Vagina (tissue), 2 donors: ENCODE data around the gene FAM180B.

Source experiments
- CTCF ChIP-seq, 3 experiments: fragments of 450-650 bp in 2 of 3; fragments of 200-600 bp in 1 of 3; sonication (generic) in 1 of 3; IDR thresholded peaks; one replicate each; pipeline ENCODE4 v1.5.1; 2017 to 2019; ENCODE audit warnings: antibody characterized with exemption in 3 of 3, mild to moderate bottlenecking in 2 of 3, moderate library complexity in 2 of 3
- POLR2A ChIP-seq, 2 donors: fragments of 450-650 bp; IDR thresholded peaks; one replicate each; pipeline ENCODE4 v1.6.1; 2017; ENCODE audit warnings: antibody characterized with exemption in 2 of 2, mild to moderate bottlenecking in 2 of 2, moderate library complexity in 2 of 2
- POLR2AphosphoS5 ChIP-seq, 2 donors: sonication (generic); formaldehyde crosslinking; IDR thresholded peaks; one replicate each; pipeline ENCODE4 v1.9.0; 2017; ENCODE audit warnings: antibody characterized with exemption in 2 of 2, mild to moderate bottlenecking in 2 of 2, low read depth in 1 of 2; ENCODE audit not compliant: insufficient read depth in 1 of 2

- no peak for TF ChIP-seq POLR2AphosphoS5 (IDR thresholded peaks at IDR 0.05; ENCODE audit: insufficient read depth in 1 of 2, low read depth in 1 of 2)
- no peak for TF ChIP-seq CTCF (IDR thresholded peaks at IDR 0.05)
- TF ChIP-seq POLR2A (IDR thresholded peaks at IDR 0.05) = no peak
Observed at GRCh38 chr11:47587039-47587716, 700 bp downstream of the FAM180B start.
